Measurements from ENCODE around the gene AKR7A2.

AKR7A2 gene

GRCh38 chr1:19347533-19348172 is 35.7 kb upstream of the AKR7A2 start:
- no peak for ATAC-seq
- TF ChIP-seq ARNTL (CRISPR knock-in tag; IDR thresholded peaks at IDR 0.05; ENCODE audit: borderline replicate concordance, low read depth) (no peak), PATZ1 (CRISPR knock-in tag; IDR thresholded peaks at IDR 0.05; ENCODE audit: borderline replicate concordance) (no peak), ZFP30 (CRISPR knock-in tag; IDR thresholded peaks at IDR 0.05) (no peak), PPARA (CRISPR knock-in tag; IDR thresholded peaks at IDR 0.05; ENCODE audit: borderline replicate concordance) (no peak), ZC3H10 (CRISPR knock-in tag; IDR thresholded peaks at IDR 0.05) (no peak), ZNF565 (CRISPR knock-in tag; conservative IDR thresholded peaks at IDR 0.05; ENCODE audit: low read depth) (no peak), ZFP3 (CRISPR knock-in tag; IDR thresholded peaks at IDR 0.05) (no peak), POU6F1 (CRISPR knock-in tag; IDR thresholded peaks at IDR 0.05; ENCODE audit: borderline replicate concordance, low read depth) (no peak)

- TF ChIP-seq ARNTL (CRISPR knock-in tag; IDR thresholded peaks at IDR 0.05; ENCODE audit: borderline replicate concordance, low read depth) (no peak), ZFP3 (CRISPR knock-in tag; IDR thresholded peaks at IDR 0.05) (no peak)
- ATAC-seq: no peak
These were observed 34.1 kb upstream of the AKR7A2 start for GRCh38 chr1:19346026-19346425.

GRCh38 chr1:19345391-19345790 is 33.4 kb upstream of the AKR7A2 start:
- ATAC-seq: no peak
- TF ChIP-seq ARNTL (CRISPR knock-in tag; IDR thresholded peaks at IDR 0.05; ENCODE audit: borderline replicate concordance, low read depth) (no peak), SNAI2 (CRISPR knock-in tag; IDR thresholded peaks at IDR 0.05) (no peak), CSDC2 (CRISPR knock-in tag; IDR thresholded peaks at IDR 0.05) (no peak), ZNF565 (CRISPR knock-in tag; conservative IDR thresholded peaks at IDR 0.05; ENCODE audit: low read depth) (no peak), ZNF8 (CRISPR knock-in tag; IDR thresholded peaks at IDR 0.05) (no peak), ISL1 (CRISPR knock-in tag; IDR thresholded peaks at IDR 0.05) (no peak), CSRNP3 (CRISPR knock-in tag; IDR thresholded peaks at IDR 0.05) (no peak), ZNF70 (CRISPR knock-in tag; IDR thresholded peaks at IDR 0.05) (no peak), PPARA (CRISPR knock-in tag; IDR thresholded peaks at IDR 0.05; ENCODE audit: borderline replicate concordance) (no peak)

GRCh38 chr1:19344831-19345230 is 32.9 kb upstream of the AKR7A2 start:
- ATAC-seq: no peak
- TF ChIP-seq PATZ1 (CRISPR knock-in tag; IDR thresholded peaks at IDR 0.05; ENCODE audit: borderline replicate concordance) (no peak), ZFP3 (CRISPR knock-in tag; IDR thresholded peaks at IDR 0.05) (no peak), CSDC2 (CRISPR knock-in tag; IDR thresholded peaks at IDR 0.05) (no peak), ESRRG (CRISPR knock-in tag; IDR thresholded peaks at IDR 0.05) (no peak), SNAI2 (CRISPR knock-in tag; IDR thresholded peaks at IDR 0.05) (no peak), ZNF8 (CRISPR knock-in tag; IDR thresholded peaks at IDR 0.05) (no peak), TCF4 (CRISPR knock-in tag; IDR thresholded peaks at IDR 0.05; ENCODE audit: borderline replicate concordance) (no peak), ZC3H10 (CRISPR knock-in tag; IDR thresholded peaks at IDR 0.05) (no peak), ISL1 (CRISPR knock-in tag; IDR thresholded peaks at IDR 0.05) (no peak), ZNF565 (CRISPR knock-in tag; conservative IDR thresholded peaks at IDR 0.05; ENCODE audit: low read depth) (no peak)

GRCh38 chr1:19344372-19344810 is 32.4 kb upstream of the AKR7A2 start:
- ATAC-seq: peak; percentile 80
- TF ChIP-seq ESRRG (CRISPR knock-in tag; IDR thresholded peaks at IDR 0.05) (no peak), BACH2 (CRISPR knock-in tag; IDR thresholded peaks at IDR 0.05; ENCODE audit: borderline replicate concordance) (no peak), ARNTL (CRISPR knock-in tag; IDR thresholded peaks at IDR 0.05; ENCODE audit: borderline replicate concordance, low read depth) (no peak), CSRNP3 (CRISPR knock-in tag; IDR thresholded peaks at IDR 0.05) (no peak), SNAI2 (CRISPR knock-in tag; IDR thresholded peaks at IDR 0.05) (no peak), PPARA (CRISPR knock-in tag; IDR thresholded peaks at IDR 0.05; ENCODE audit: borderline replicate concordance) (no peak), POU6F1 (CRISPR knock-in tag; IDR thresholded peaks at IDR 0.05; ENCODE audit: borderline replicate concordance, low read depth) (no peak), TOX (CRISPR knock-in tag; IDR thresholded peaks at IDR 0.05; ENCODE audit: borderline replicate concordance) (no peak), ZNF70 (CRISPR knock-in tag; IDR thresholded peaks at IDR 0.05) (no peak), ZNF8 (CRISPR knock-in tag; IDR thresholded peaks at IDR 0.05) (no peak)

Measured in SK-N-SH treated with all-trans-retinoic acid at 6 μM for 48 hours (cell line).